C4-2B (cell line): Measurements from ENCODE around the gene ATP2B2.

Experiments used
- ZFX ChIP-seq: fragments of 450-650 bp; IDR thresholded peaks from 2 replicates; pipeline ENCODE4 v1.6.1; 2017
- TF ChIP-seq, protein P1 (sequence below): fragments of 450-650 bp; conservative IDR thresholded peaks from 2 replicates; pipeline ENCODE4 v1.5.1; 2017; ENCODE audit warnings: mild to moderate bottlenecking

DNA sequence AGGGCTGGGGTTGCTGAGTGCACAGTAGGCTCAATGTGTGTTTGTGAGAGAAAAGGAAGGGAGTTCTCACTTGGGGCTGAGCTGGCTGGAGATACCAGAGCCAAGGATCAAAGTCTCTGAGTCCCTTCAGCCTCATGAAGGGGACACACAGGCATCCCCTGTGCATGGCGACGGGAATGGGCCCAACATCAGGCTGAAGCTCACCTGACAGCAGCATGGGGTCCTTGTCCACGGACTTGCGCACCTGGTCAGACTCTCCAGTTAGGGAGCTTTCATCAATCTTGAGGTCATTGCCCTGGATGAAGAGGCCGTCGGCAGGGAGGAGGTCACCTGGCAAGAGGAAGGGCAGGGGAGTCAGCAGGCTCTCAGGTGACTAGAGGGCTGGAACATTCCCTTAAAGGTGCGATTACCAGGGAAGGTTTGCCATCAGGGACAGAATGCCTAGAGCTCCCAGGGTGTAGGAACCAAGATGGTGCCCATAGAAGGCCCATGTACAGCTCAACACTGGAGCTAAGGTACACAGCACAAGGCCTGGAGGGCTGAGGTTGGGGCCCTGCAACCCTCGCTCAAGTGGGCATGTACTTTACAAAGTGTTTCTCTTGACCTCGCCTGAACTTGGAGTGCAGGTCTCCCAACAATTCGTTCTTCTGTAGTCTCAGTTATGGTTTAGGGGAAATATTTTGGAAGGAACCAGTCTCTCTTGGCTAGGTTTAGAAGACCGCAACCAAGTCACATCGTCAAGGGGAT lies 104.5 kb downstream of the ATP2B2 start:
- TF ChIP-seq, protein P1, sequence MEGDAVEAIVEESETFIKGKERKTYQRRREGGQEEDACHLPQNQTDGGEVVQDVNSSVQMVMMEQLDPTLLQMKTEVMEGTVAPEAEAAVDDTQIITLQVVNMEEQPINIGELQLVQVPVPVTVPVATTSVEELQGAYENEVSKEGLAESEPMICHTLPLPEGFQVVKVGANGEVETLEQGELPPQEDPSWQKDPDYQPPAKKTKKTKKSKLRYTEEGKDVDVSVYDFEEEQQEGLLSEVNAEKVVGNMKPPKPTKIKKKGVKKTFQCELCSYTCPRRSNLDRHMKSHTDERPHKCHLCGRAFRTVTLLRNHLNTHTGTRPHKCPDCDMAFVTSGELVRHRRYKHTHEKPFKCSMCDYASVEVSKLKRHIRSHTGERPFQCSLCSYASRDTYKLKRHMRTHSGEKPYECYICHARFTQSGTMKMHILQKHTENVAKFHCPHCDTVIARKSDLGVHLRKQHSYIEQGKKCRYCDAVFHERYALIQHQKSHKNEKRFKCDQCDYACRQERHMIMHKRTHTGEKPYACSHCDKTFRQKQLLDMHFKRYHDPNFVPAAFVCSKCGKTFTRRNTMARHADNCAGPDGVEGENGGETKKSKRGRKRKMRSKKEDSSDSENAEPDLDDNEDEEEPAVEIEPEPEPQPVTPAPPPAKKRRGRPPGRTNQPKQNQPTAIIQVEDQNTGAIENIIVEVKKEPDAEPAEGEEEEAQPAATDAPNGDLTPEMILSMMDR = no peak
- TF ChIP-seq ZFX = no peak
